Measurements from ENCODE around the gene FKBP11. TPM values are rescaled to one million over a fixed set of nuclear protein-coding genes. Genes with fewer than 3 reads are reported as not detected.

The FKBP11 gene
- total and polyA plus RNA-seq, 2 of the 8 experiments (the other 6 are each of a cell fraction or from before 2014, with no cell fraction given): 45.7 to 65.1 TPM

GRCh38 chr12:48880647-48881046 is 44.6 kb downstream of the FKBP11 start (continued):
- TF ChIP-seq BACH1 (IDR thresholded peaks at IDR 0.05; ENCODE audit: low read length): no peak

All from H1 (cell line).